ENCODE results near the gene OR51S1. TPM values are rescaled to one million over a fixed set of nuclear protein-coding genes. Genes with fewer than 3 reads are reported as not detected.
"Not testable (repeated sequence)": the region's sequence is repeated elsewhere in the genome, so short reads cannot be mapped to it uniquely, and the experiment has no call there.

Gene OR51S1
- total RNA-seq, 3 donors from 2014 or later (not counting 1 experiment from before 2014, with no cell fraction given): not detected

DNA sequence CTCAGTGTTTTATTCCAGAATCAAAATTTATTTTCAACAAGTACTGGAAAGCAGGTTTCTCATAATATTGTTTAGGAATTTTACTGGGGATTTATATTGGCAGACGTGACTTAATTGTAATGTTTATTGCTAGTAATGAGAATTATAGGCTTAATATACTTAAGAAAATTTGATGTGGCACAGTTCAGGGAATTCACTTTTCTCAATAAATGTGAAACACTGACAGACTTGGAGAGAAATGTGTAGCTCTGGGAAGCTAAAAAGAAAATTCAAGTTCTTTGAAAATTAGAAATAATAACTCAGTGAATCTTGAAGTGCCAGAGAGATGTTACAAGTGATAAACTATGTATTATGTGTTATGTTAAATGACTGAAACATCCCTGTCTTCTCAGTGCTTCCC, 28.0 kb downstream of the OR51S1 start, which contains the start of gene OR51F2:
Gene OR51F2, plus strand, starts transcription at position 301 of the 400 bp plus-strand sequence. CDS start 101 bp downstream, outside the sequence.
- H3K27ac Mint-ChIP-seq: no peak within 1 kb of the TSS
- intact Hi-C loops (cut with micrococcal nuclease): no loop called here

DNA sequence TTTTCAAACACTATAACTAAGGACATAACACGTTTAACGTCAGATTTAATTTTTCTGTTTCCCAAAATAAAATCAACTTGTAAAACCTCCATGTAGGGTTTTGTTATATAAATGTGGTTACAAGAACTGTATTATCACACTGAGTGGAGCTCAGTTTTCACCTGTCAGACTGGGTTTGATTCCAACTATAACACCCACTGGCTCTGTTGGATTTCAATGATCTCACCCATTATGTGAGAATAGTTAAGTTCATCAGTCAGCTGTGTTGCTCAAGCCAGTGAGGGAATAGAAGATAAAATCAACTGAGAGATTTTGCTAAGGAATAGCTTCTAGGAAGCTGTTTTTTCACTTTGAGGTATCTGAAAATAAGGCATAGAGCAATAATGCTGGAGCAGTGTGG, 39.8 kb downstream of the OR51S1 start:
- Mint-ChIP-seq H3K36me3 (no peaks in the 10 kb centered on the region), H3K27ac (no peak overlapping the region), H3K27me3 (ENCODE audit: low read depth in 2 of 2) (peaks cover 0 to 3% of the 10 kb centered on the region in 2 donors), H3K4me3 (no peak overlapping the region), H3K4me1 (no peaks in the 10 kb centered on the region), H3K9me3 (no peaks in the 10 kb centered on the region)
- Histone ChIP-seq H3K27me3 (ENCODE audit: control insufficient read depth, insufficient read depth, low read length) (no peaks in the 10 kb centered on the region), H3K9me3 (ENCODE audit: control insufficient read depth, insufficient read depth, low read length) (no peaks in the 10 kb centered on the region), H3K4me3 (ENCODE audit: low read length) (no peak overlapping the region), H3K27ac (ENCODE audit: low read length) (no peak overlapping the region), H3K36me3 (ENCODE audit: control insufficient read depth, insufficient read depth, low read length) (no peaks in the 10 kb centered on the region), H3K4me1 (ENCODE audit: control insufficient read depth, insufficient read depth, low read length) (no peaks in the 10 kb centered on the region)
- intact Hi-C loops (cut with micrococcal nuclease): no loop called here
- no CpG with 5 or more reads among the region's 2 CpGs for WGBS (ENCODE audit: insufficient coverage)
- ATAC-seq (no peak), DNase-seq (no peak)
- TF ChIP-seq, protein P1, sequence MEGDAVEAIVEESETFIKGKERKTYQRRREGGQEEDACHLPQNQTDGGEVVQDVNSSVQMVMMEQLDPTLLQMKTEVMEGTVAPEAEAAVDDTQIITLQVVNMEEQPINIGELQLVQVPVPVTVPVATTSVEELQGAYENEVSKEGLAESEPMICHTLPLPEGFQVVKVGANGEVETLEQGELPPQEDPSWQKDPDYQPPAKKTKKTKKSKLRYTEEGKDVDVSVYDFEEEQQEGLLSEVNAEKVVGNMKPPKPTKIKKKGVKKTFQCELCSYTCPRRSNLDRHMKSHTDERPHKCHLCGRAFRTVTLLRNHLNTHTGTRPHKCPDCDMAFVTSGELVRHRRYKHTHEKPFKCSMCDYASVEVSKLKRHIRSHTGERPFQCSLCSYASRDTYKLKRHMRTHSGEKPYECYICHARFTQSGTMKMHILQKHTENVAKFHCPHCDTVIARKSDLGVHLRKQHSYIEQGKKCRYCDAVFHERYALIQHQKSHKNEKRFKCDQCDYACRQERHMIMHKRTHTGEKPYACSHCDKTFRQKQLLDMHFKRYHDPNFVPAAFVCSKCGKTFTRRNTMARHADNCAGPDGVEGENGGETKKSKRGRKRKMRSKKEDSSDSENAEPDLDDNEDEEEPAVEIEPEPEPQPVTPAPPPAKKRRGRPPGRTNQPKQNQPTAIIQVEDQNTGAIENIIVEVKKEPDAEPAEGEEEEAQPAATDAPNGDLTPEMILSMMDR (IDR thresholded peaks at IDR 0.05): no peak

More for the DNA sequence above, 28.0 kb downstream of the OR51S1 start, which contains the start of gene OR51F2:
- no peaks in the 10 kb centered on the region for H3K4me1 Mint-ChIP-seq
- Histone ChIP-seq H3K36me3 (ENCODE audit: control insufficient read depth, insufficient read depth, low read length) (no peaks in the 10 kb centered on the region), H3K4me1 (ENCODE audit: control insufficient read depth, insufficient read depth, low read length) (no peaks in the 10 kb centered on the region), H3K27ac (ENCODE audit: low read length) (no peak within 1 kb of the TSS), H3K4me3 (ENCODE audit: low read length) (no peak within 1 kb of the TSS), H3K9me3 (ENCODE audit: control insufficient read depth, insufficient read depth, low read length) (no peaks in the 10 kb centered on the region), H3K27me3 (ENCODE audit: control insufficient read depth, insufficient read depth, low read length) (no peaks in the 10 kb centered on the region)
- ATAC-seq (no peak), DNase-seq (no peak)
- TF ChIP-seq, protein P1 (IDR thresholded peaks at IDR 0.05): no peak
- 83% methylated on average over 1 of the region's 1 CpG for WGBS (ENCODE audit: insufficient coverage)
- no peak within 1 kb of the TSS for H3K4me3 Mint-ChIP-seq
- peaks cover 15 to 16% of the 10 kb centered on the region in 2 donors for H3K27me3 Mint-ChIP-seq (ENCODE audit: low read depth in 2 of 2)
- no peaks in the 10 kb centered on the region for H3K36me3 Mint-ChIP-seq
- H3K9me3 Mint-ChIP-seq: peaks cover 0 to 4% of the 10 kb centered on the region in 2 donors

DNA sequence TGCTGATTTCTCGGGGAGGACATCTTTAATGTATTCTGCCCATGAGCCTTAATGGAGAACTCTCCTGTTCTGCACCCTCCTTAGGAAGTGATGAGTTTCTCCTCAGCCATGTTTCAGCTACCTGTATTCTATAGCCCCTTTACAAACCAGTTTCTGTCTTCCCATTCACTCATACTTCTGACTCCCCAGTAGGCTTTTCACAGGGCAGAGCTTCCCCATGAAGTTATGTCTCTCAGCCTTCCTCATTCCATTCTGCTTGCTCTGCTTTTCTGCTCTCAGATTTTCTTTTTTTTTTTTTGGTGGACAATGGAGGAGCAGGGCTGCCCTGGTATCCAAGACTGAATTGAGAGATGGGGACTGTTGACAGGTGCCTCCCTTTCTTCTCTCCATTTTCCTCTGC, 40.5 kb downstream of the OR51S1 start:
- no peaks in the 10 kb centered on the region for H3K27me3 ChIP-seq (ENCODE audit: control insufficient read depth, insufficient read depth, low read length)
- Mint-ChIP-seq H3K27me3 (ENCODE audit: low read depth in 2 of 2) (peaks cover 3 to 7% of the 10 kb centered on the region in 2 donors), H3K36me3 (no peaks in the 10 kb centered on the region), H3K4me1 (no peaks in the 10 kb centered on the region), H3K27ac (no peak overlapping the region), H3K4me3 (no peak overlapping the region), H3K9me3 (peaks cover 0 to under 1% of the 10 kb centered on the region in 2 donors)
- no peaks in the 10 kb centered on the region for H3K9me3 ChIP-seq (ENCODE audit: control insufficient read depth, insufficient read depth, low read length)
- TF ChIP-seq, protein P1 (IDR thresholded peaks at IDR 0.05): no peak
- H3K4me3 ChIP-seq (ENCODE audit: low read length): no peak overlapping the region
- intact Hi-C loops (cut with micrococcal nuclease): no loop called here
- WGBS (ENCODE audit: insufficient coverage): 91% methylated on average over 1 of the region's 1 CpG
- DNase-seq (no peak), ATAC-seq (no peak)
- no peaks in the 10 kb centered on the region for H3K36me3 ChIP-seq (ENCODE audit: control insufficient read depth, insufficient read depth, low read length)
- no peak overlapping the region for H3K27ac ChIP-seq (ENCODE audit: low read length)
- no peaks in the 10 kb centered on the region for H3K4me1 ChIP-seq (ENCODE audit: control insufficient read depth, insufficient read depth, low read length)

DNA sequence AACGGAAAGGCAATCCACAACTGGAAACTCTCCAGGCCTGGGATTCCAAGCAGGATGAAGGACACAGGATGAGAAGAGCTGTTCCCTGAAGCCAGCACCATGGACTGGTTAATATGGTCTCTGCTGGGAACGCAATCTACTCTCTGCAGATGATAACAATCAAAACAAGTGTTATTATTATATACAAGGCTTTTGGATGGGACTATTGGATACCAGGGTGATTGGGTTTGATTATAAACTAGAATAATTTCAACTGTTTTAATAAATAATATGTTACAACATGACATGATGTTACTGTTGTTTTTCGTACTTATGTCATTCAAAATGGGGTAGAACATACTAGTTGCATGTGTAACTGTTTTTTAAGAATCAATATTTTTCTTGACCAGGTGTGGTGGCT, 44.7 kb downstream of the OR51S1 start, which contains the start of gene OR52R1:
Gene OR52R1, minus strand, starts transcription at position 101 of the 400 bp plus-strand sequence. Its CDS starts 0 bp downstream, at position 101.
- intact Hi-C loops (cut with micrococcal nuclease): no loop called here
- 100% methylated on average over 2 of the region's 3 CpGs for WGBS (ENCODE audit: insufficient coverage)
- Mint-ChIP-seq H3K27ac (no peak within 1 kb of the TSS), H3K4me3 (no peak within 1 kb of the TSS), H3K4me1 (no peaks in the 10 kb centered on the region), H3K36me3 (no peaks in the 10 kb centered on the region), H3K27me3 (ENCODE audit: low read depth in 2 of 2) (peaks cover 0 to 10% of the 10 kb centered on the region in 2 donors), H3K9me3 (peaks cover 0 to 2% of the 10 kb centered on the region in 2 donors)
- Histone ChIP-seq H3K4me1 (ENCODE audit: control insufficient read depth, insufficient read depth, low read length) (no peaks in the 10 kb centered on the region), H3K9me3 (ENCODE audit: control insufficient read depth, insufficient read depth, low read length) (no peaks in the 10 kb centered on the region), H3K4me3 (ENCODE audit: low read length) (no peak within 1 kb of the TSS), H3K27me3 (ENCODE audit: control insufficient read depth, insufficient read depth, low read length) (no peaks in the 10 kb centered on the region), H3K27ac (ENCODE audit: low read length) (no peak within 1 kb of the TSS), H3K36me3 (ENCODE audit: control insufficient read depth, insufficient read depth, low read length) (no peaks in the 10 kb centered on the region)
- TF ChIP-seq, protein P1 (IDR thresholded peaks at IDR 0.05): no peak
- no peak for DNase-seq
- no peak for ATAC-seq

DNA sequence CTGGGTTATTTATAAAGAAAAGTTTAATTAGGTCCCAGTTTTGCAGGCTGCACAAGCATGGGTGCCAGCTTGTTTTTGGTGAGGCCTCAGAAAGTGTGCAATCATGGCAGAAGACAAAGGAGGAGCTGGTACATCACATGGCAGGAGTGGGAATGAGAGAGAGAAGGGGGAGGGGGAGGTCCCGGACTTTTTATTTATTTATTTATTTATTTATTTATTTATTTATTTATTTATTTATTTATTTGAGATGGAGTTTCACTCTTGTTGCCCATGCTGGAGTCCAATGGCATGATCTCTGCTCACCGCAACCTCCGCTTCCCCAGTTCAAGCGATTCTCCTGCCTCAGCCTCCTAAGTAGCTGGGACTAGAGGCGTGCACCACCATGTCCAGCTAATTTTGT, 47.7 kb downstream of the OR51S1 start:
- H3K27ac Mint-ChIP-seq; H3K9me3 Mint-ChIP-seq; H3K27me3 Mint-ChIP-seq (ENCODE audit: low read depth in 2 of 2); ATAC-seq; DNase-seq; H3K27ac ChIP-seq (ENCODE audit: low read length); H3K4me3 Mint-ChIP-seq; H3K4me1 ChIP-seq (ENCODE audit: control insufficient read depth, insufficient read depth, low read length); H3K9me3 ChIP-seq (ENCODE audit: control insufficient read depth, insufficient read depth, low read length); H3K4me3 ChIP-seq (ENCODE audit: low read length); intact Hi-C loops (cut with micrococcal nuclease); H3K36me3 ChIP-seq (ENCODE audit: control insufficient read depth, insufficient read depth, low read length); H3K4me1 Mint-ChIP-seq; H3K36me3 Mint-ChIP-seq; H3K27me3 ChIP-seq (ENCODE audit: control insufficient read depth, insufficient read depth, low read length): not testable (repeated sequence)
- 96% methylated on average over 4 of the region's 5 CpGs for WGBS (ENCODE audit: insufficient coverage)

Data from natural killer cell (primary cell).